GM19467 (cell line): ENCODE measurements around the gene UPK1B.
"Not testable (repeated sequence)": the region's sequence is repeated elsewhere in the genome, so short reads cannot be mapped to it uniquely, and the experiment has no call there.

ENCODE experiments used
- ATAC-seq: cut with Tn5 transposase; IDR thresholded peaks from one replicate; pipeline ENCODE4 v1.9.1; 2021; ENCODE audit warnings: mild to moderate bottlenecking, moderate library complexity; ENCODE audit not compliant: unreplicated experiment

The UPK1B gene

DNA sequence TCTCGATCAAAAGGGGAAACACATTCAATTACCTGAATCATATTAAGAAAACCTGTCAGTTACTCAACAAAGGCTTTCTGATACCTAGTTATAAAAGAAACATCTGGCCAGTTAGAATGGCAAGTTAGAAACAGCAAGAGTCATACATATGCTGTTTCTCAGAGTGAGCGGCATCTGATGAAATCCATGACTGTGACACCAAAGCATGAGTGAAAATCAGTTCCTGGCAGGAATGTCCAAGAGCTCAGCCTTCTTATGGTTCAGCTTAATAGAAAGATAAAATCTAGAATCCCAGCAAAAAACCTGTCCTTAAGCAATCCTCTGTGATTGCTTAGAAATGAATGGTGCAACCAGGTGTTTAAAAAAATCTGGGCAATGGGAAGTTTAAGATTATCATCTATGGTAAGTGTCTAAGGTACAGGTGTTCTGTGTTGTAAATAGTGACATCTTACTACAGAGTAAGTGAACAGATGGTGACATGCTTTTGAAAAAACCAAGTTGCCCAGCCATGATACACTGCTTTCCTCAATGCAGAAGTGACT is 48.5 kb downstream of the UPK1B start:
- ATAC-seq: no peak

DNA sequence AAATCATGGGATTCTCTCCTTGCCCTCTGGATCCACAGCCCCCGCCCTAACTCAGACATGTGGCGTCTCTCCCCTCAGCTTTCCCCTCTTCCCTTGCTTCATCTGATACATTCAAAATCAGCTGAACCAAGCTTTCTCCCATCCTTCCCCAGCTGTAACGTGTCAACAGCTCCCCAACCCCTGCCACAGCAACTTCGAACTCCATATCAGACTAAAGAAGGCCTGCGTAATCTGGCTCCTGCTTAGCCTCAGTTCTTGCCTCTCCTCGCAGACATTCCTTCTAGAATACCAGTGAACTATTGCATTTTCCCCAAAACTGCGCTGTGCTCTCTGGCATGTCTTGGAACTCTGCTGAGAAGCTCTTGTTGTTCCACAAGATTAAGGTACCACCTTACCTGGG is 49.0 kb downstream of the UPK1B start:
- ATAC-seq: no peak

DNA sequence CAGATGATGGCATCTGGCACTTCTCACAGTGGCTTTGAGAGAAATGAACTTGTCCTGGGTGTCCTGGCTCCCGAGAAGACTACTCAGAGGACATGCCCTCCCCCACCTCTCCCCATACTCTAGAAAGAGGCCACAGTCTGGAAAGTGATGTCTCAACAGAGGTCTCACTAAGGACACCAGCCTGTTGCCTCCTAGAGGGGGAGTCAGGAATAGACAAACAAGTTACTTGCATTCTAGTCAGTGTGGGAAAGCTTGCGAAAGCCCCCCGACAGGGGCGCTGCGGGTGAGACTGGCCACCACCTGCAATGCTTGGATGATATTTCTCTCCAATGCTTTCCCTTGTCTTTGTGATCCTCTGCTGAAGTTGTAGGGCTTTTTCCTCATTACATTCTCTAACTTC is 50.1 kb downstream of the UPK1B start:
- no peak for ATAC-seq

DNA sequence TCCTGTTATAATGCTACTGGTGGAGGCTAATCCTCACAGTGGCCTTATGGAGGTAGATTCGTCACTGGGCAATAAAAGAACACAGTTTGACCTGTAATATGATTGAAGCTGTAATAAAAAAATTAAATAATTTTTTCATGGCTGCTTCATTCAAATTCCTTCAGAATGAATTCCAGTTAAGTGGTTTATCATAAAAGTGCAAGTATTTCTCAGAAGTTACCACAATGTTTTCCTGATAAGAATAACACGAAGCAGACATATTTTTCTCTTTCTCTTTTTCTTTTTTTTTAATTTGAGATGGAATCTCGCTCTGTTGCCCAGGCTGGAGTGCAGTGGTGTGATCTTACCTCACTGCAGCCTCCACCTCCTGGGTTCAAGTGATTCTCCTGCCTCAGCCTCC is 51.7 kb downstream of the UPK1B start:
- ATAC-seq: no peak

DNA sequence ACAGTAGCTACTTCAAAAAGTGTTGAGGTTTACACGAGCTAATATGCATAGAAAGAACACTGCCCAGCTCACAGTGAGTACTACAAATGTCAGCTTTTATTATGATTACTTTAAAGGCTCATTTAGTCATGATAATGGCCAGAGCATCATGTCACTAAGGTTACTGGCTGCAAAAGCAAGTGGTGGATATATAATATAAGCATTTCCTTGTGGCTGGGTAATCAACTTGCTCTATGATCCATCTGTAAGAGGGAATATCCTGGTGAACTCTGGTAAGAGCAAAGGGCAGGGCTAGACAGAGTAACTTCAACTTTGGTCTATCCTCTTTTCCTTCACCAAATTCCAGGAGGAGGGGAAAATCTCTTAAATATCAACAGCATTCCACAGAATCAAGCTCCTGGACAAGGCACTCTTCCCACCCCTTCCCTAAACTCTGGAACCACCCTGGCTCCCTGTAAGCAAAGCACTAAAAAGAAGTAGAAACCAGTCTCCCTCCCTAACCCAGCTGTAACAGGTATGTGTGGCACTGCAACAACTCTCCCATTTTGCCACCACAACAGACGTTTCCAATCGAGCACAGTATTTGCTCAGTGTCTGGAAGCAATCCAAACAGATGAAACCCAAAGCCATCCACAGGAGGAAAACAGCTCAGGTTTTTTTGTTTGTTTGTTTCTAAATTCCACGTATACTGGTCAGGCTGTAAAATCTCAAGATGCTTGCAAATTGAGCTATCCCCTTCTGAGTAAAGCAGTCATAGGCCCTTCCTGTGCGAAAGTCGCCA is 53.9 kb downstream of the UPK1B start:
- ATAC-seq: no peak

DNA sequence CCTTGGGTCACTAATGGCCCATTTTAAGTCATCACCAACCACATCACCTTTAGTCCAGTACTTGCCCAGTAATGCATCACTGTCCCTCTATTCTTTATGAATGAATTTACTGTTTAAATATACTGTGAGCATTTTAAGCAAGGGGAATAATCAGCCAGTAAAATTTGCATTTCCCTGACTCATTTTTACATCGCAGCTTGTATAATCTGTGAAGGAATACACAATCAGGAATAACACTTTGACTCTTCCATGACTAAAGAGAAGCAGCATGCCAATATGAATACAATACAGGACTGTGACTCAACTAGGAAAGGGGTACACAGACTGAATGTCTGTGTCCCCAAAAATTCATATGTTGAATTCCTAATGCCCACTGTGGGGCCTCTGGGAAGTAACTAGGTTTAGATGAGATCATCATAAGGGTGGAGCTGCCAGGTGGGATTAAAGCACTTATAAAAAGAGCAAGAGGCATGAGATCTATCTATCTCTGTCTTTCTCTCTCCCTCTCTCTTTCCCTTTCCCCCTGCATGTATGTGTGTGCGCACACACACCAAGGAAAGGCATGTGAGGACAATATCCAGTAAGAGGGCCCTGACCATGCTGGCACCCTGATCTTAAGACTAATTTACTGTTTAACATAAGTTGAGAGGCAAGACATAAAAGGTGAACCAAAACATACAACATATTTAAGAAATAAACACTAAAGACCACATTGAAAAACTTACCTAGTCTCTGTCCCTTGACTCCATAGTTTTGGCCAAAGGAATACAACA is 55.2 kb downstream of the UPK1B start:
- ATAC-seq: no peak

DNA sequence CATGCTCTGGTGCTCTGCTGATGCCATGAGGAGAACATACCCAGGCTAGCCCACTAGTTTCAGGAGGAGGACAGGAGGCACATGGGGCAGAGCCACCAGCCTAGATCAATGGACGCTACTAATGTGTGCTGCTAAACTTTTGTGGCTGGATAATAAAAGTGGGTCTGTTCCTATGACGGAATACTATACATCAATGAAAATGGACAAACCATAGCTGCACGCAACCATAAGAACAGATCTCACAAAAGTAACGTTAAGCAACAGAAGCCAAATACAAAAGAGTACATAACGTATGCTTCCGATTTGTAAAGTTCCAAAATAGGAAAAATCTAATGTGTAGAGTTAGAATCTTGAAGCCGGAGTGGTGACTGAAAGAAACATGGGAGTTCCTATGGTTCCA is 55.8 kb downstream of the UPK1B start:
- no peak for ATAC-seq

DNA sequence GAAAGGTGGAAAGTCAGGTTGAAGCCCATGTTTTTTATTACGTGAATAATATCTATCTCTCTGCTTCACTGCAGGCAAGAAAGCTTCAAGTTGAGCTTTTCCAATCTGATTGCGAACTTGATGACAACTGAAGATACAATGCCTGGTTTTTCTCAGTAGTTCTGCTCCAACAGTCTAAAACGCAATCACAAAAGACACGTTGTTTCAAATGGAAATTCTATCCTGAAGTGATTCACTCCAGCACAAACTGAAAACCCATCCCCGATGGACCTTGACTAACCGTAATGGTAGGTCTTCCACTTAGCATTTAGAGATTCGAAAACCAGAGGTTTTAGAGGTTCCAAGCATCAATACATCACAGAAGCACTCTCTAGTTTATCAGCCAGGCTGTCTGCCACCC is 56.7 kb downstream of the UPK1B start:
- ATAC-seq: no peak

DNA sequence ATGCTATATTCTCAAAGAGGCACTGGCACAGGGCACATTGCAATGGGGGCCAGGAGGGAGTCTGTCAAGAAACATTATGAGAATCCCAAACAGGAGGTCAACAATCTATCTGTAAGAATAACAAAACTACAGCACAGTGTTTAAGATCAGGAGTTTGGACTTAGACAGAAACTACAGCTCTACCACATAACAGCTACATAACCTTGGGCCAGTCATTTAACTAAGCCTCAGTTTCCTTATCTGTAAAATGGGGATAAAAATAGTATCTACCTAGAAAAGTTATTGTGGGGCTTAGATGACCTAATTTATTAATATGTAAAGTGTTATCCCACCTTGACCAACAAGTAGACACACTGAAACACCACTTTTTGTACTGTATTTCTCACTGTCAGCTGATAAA is 57.3 kb downstream of the UPK1B start:
- no peak for ATAC-seq

DNA sequence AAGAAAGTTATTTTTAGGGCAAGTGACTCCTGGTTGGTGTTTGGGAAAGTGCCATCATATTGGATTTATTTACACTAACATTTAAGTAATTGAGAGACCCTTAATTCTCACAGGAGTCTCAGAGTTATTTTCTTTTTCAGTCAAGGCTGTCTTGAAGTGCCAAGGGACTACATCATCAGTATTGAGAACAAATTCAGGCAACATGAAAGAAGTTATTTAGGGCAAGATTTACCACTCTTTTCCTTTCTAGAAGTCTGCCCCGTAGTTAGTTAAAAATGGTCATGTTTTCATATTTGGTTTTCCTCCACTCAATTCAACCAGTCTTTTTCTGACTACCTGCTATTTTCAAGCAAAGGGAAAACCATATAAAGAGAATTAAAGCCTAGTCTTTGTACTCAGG is 61.2 kb downstream of the UPK1B start:
- no peak for ATAC-seq

DNA sequence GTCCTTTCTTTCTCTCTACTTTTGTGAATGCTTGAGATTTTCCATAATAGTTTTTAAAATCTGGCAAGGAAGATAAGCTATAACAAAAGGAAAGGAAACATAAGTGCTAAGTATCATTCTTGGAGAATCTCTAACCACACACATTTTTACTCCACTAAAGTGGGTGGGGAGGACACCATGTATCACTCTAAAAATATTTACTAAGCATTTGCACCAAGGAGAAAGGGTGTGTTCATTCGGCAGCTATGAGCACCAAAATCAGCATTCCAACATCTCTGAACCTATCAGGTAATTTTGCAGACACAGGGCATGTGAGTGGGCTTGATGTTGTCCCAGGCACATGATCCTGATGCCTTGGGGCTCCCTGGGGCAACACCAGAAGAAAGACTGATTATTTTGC is 61.8 kb downstream of the UPK1B start:
- no peak for ATAC-seq

DNA sequence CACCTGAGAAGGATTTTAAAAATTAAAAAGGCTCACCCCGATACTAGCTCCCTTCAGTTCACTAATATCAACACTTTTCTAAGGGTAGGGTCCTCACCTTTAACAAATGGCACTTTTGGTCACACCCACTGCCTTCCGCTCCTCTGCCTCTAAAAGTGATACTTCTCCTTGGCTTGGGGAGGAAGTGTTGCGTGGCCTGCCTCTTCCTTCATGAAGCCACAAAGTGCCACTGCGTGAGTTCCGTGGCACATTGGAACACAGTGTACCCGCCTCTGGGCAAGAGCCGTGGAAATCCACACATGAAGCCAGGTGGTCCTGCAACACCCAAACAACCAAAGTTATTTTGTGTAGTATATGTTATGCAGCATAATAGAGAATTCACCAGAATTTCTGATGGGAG is 63.4 kb downstream of the UPK1B start:
- ATAC-seq: no peak

DNA sequence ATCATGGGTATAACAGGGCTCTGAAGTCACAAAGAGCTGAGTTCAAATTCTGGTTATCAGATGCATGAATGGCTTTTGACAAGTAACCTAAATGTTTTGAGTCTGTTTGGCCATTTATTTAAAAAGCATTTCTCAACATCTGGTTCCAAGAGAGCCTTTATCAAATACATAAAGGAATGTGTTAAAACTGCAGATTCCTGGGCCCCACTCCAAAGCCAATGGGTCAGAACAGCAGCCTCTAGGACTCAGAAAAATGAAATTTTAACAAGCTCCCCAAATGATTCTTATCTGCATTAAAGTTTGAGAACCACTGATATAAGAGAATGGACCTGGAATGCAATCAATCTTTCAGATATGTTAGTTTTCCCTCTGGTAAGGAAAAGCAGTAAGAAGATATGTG is 63.9 kb downstream of the UPK1B start:
- ATAC-seq: no peak

DNA sequence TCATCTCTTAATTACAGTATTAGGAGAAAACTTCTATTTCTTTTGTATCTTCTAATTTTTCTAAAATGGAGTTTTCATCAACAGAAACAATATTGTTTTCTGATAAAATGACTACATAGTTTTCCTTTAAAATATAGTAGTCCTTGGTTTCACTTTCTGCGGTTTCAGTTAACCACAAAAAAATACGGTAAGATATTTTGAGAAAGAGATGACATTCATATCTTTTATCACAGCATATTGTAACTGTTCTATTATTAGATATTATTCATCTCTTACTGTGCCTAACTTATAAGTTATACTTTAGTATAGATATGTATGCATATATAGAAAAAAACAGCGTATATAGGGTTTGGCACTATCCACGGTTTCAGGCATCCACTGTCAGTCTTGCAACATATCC is 65.0 kb downstream of the UPK1B start:
- no peak for ATAC-seq

DNA sequence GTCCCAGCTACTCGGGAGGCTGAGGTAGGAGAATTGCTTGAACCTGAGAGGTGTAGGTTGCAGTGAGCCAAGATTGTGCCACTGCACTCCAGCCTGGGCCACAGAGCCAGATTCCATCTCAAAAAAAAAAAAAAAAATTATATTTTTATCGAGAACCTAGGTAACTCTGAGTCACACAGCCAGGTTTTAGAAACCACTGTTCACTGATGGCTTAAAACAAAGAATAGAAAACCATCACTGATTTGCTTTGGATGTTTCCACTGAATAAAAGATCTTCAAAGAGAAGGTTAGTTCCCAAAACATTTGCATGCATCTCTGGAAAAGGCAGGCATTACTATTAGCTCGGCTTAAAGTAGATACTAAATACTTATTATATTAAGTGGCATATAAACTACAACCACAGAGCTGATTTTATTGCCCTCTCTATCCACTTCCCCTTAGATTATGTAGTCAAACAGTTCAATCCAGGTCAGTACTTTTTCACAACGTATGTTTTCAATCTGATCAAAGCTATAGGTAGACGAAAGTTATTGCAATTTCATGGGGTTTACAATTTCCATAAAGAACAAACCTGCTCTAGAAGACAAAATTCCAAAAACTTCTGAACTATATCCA is 65.9 kb downstream of the UPK1B start:
- no peak for ATAC-seq

DNA sequence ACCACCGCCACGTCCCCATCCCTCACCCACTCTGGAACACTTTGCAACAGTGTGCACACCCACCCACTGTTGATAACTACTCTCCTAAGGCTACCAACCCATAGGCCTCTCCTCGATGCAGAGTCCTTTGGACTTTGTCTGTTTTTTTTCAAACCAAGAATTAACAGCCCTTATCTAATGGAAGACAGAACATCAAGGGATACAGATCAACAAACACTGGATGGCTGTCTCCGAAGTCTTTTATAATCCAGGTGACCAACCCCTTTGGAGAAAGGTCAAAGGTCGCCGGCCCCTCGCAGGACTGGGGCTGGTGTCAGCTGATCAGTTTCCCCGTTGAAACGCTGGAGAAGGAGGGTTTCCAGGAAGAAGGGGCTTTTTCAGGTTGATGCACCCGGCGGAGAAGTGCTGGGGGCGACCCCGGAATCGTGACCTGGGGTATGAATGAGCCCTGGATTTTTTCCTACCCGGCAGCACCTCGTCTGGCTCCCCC is 66.7 kb downstream of the UPK1B start:
- ATAC-seq: peak; percentile 18

DNA sequence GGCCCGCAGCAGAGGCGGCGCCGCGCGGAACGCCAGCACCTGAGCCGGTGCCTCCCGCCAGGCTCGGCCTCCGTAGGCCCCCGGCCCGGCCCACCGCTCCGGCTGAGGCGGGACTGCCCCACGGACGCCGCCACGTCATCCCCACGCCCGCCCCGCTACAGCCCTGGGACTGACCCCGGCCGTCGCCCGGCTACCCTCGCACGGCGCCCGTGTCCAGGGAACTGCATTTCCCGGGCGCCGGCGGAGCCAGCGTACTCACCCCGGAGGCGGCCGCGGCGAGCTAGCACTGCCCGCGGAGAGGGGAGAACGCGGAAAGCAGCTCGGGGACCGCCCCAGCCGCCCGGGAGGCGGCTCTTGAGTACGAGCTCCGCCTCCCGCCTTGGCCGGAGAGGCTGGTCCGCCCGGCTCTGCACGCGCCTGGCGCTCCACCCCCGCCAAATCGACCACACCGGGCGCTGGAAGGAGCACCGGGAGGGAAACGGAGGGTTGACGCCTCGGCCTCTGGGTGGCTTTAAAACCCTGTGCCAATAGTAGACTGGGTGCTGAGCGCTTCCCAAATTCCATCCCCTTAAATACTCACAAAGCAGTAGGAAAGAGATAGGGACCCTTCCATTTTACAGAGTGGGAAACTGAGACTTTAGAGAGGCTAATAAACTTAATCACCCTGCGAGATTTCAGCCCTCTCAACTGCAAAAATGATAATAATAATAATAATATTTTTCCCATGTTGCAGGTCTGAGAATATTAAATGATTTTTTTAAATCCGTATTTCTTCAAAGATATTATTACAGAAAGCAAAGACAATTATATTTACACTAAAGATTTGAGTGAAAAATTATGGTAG is 67.4 kb downstream of the UPK1B start, which contains the start of gene B4GALT4:
TSS of gene B4GALT4 (minus strand) at position 288 of the 844 bp plus-strand sequence. CDS start 10,779 bp downstream, outside the sequence.
- peak; percentile 90 for ATAC-seq

DNA sequence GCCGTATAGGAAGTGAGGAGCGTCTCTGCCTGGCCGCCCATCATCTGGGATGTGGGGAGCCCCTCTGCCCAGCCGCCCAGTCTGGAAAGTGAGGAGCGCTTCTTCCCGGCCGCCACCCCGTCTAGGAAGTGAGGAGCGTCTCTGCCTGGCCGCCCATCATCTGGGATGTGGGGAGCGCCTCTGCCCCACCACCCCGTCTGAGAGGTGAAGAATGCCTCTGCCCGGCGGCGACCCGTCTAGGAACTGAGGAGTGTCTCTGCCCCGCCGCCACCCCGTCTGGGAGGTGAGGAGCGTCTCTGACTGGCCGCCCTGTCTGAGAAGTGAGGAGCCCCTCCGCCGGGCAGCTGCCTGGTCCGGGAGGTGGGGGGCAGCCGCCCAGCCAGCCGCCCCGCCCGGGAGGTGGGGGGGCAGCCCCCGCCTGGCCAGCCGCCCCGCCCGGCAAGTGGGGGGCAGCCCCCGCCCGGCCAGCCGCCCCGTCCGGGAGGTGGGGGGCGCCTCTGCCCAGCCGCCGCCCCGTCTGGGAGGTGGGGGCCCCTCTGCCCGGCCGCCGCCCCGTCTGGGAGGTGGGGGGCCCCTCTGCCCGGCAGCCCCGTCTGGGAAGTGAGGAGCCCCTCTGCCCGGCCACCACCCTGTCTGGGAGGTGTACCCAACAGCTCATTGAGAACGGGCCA is 69.1 kb downstream of the UPK1B start:
- ATAC-seq: not testable (repeated sequence)

DNA sequence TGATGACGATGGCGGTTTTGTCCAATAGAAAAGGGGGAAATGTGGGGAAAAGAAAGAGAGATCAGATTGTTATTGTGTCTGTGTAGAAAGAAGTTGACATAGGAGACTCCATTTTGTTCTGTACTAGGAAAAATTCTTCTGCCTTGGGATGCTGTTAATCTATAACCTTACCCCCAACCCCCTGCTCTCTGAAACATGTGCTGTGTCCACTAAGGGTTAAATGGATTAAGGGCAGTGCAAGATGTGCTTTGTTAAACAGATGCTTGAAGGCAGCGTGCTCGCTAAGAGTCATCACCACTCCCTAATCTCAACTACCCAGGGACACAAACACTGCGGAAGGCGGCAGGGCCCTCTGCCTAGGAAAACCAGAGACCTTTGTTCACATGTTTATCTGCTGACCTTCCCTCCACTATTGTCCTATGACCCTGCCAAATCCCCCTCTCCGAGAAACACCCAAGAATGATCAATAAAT is 69.7 kb downstream of the UPK1B start:
- not testable (repeated sequence) for ATAC-seq

DNA sequence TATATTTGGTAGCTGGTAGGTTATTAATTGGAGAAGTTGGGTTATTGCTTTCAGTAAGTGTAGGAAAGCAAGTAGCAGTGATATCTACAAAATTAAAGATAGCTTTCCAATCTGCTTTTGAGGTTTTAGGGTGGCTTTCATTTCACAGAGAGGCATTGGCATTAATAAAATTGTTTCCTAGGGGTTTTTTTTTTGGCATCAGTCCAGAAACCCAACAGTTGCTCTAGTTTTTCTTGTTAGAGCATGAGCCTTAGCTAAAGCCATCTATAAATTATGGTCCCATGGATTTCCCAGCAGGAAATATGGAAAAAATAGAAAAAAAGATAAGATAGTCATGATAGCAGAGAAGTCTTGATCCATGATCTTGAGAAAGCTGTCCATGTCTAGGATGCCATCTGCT is 70.3 kb downstream of the UPK1B start:
- no peak for ATAC-seq
